Left renal cortex interstitium (tissue), 4 donors: ENCODE data around the gene SLC39A11. TPM values are rescaled to one million over a fixed set of nuclear protein-coding genes. Genes with fewer than 3 reads are reported as not detected.
"Not testable (repeated sequence)": the region's sequence is repeated elsewhere in the genome, so short reads cannot be mapped to it uniquely, and the experiment has no call there.

ENCODE experiments used
- DNase-seq, 4 donors: peaks; one replicate each; pipeline ENCODE4 v3.0.0-alpha.2; 2013; ENCODE audit warnings: low read depth in 4 of 4, low spot score in 2 of 4, missing footprints in 1 of 4
- polyA plus RNA-seq, 4 donors: library from polyadenylated mRNA; unstranded; fragments of 120-200 nt; gene quantifications; one replicate each; pipeline ENCODE4 v1.2.1, GENCODE V29; 2013; ENCODE audit not compliant: insufficient read length in 4 of 4

Gene SLC39A11, protein sequence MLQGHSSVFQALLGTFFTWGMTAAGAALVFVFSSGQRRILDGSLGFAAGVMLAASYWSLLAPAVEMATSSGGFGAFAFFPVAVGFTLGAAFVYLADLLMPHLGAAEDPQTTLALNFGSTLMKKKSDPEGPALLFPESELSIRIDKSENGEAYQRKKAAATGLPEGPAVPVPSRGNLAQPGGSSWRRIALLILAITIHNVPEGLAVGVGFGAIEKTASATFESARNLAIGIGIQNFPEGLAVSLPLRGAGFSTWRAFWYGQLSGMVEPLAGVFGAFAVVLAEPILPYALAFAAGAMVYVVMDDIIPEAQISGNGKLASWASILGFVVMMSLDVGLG
- polyA plus RNA-seq, result 10 to 100 TPM; 23.6 to 28.4 (median 26.0) TPM

DNA sequence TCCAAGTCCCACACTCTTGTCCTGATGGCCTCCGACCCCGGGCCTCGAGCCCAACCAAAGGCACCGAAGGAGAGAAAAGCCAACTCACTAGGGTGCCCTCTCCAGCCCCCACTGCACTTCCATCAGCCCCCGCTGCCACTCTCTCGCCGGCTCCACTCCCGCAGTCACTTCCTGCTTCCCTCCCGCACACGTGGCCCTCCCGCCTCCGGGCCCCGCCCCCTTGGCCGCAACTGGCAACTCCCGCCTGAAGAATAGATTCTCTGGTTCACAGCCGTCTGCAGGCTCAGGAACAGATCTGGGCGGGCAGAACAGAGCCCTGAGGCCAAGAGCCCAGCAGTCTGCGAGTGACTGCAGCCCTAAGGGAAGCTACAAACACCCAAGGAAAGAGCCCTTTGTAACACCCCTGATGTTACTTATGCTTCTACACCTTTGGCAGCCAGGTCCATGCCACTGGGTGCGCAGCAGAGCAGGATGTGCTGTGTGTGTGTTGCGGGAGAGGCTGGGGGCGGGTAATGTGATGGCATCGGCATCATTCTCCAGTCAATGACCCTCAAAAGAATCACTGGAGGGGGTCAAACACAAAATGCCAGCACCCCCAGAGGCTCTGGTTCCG is at the start of gene SLC39A11:
TSS of gene SLC39A11 (minus strand) at position 166 of the 613 bp plus-strand sequence. CDS start 3,924 bp downstream, outside the sequence.
- DNase-seq, result peak; percentile 59 to 86 (median 76)

DNA sequence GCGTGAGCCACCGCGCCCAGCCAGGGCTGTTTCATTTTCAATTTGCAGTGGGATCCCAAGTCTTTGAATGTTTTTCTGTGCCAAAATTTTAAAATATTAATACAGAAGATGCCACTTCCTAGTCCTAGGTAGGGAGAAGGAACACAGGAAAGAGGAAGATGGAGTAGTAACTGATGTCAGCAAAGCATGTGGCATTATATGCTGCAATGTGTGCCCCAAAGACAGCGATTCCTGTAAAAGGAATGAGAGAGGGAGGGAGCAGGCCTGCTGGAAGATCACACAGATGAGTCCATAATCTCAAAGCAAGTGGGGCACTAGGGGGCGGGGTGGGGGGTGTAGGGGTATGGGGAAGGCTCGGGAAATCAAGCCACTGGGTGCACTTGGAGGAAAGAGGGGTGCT is 48.9 kb upstream of the SLC39A11 start:
- DNase-seq, result no peak

DNA sequence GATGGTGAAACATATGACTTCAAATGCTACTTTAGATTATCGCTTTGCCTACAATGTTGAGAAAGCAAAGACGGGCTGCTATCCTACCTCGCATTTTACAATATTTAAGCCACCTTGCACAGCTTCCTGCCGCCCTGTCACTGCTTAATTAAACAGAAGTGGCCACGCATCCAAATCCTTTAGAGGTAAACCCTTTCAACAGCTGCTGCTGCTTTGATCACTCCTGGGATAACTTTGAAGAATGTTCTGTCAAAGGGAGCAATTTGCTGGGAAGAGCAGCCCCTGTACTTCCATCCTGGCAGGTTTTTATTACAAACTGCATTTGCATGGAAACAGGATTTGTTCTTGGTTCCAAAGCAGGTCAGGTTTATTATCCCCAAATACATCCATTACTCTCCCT is 48.1 kb upstream of the SLC39A11 start:
- DNase-seq, result no peak

DNA sequence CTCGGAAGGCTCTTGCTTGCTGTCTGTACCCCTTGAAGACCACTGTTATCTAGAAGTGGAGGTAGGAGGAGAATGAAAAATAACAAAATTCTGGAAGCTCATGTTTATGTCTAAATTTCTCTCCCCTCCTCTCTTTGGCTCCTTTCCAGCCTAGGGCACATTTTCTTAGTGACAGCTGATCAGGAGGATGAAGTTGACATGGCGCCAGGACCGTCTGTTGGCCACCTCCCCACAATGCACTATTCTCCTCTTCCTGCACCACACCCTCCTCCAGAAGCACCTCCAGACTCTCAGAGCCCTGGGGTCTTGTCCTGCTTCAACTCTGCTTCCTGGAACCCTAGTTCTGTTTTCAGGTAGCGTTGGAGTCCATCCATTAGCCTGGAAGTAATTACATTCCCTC is 46.8 kb upstream of the SLC39A11 start:
- DNase-seq, result no peak

DNA sequence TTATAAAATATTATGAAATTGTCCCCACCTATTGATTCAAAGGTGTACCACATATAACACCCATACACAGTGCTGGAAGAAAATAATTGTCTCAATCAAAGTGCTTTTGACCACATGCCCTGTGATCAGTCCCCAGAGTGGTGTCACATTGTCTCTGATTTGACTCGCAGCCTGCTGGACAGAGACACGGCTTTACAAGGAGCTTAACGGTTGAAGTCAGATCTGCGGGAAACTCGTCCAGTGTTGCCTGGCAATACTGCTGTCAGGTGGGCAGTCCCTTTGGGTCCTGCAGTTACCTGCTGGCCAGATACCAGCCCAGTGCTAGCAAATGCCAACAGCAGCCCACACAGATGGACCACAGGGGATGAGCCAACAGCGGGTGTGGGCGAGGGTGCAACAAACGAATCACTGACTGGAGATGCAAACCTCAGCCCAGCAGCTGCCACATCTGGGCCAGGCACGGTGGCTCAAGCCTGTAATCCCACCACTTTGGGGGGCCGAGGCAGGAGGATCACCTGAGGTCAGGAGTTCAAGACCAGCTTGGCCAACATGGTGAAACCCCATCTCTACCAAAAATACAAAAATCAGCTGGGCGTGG is 46.2 kb upstream of the SLC39A11 start:
- no peak for DNase-seq

DNA sequence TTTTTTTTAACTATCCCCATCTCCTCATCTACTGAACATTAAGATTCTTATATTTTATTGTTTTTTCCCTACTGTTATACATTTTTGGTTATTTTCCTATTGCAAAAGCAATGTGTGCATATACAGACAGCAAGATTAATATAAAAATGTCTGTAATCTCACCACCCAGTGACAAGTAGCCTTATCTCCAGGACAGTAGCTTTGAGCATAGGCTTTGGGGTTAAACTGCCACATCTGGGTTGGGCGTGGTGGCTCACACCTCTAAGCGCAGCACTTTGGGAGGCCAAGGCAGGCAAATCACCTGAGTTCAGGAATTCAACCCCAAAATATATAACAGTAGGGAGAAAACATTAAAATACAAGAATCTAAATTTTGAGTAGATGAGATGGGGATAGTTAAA is 44.9 kb upstream of the SLC39A11 start:
- no peak for DNase-seq

DNA sequence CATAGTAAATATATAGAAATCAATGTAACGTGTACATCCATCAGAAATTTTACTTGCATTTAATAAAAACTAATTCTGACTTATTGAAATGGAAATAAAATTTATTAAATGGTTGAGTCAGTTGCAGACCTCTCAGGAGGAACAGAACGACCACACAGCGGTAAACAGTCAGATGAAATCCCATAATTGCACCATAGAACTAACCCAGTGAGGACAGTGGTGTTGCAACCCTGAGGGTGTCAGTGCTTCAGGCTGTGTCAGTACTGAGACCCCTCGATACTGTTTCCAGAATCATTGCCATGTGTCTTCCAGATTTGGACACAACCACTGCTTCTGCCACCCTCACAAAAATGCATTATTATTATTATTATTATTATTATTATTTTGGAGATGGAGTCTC is 43.3 kb upstream of the SLC39A11 start:
- DNase-seq, result no peak

DNA sequence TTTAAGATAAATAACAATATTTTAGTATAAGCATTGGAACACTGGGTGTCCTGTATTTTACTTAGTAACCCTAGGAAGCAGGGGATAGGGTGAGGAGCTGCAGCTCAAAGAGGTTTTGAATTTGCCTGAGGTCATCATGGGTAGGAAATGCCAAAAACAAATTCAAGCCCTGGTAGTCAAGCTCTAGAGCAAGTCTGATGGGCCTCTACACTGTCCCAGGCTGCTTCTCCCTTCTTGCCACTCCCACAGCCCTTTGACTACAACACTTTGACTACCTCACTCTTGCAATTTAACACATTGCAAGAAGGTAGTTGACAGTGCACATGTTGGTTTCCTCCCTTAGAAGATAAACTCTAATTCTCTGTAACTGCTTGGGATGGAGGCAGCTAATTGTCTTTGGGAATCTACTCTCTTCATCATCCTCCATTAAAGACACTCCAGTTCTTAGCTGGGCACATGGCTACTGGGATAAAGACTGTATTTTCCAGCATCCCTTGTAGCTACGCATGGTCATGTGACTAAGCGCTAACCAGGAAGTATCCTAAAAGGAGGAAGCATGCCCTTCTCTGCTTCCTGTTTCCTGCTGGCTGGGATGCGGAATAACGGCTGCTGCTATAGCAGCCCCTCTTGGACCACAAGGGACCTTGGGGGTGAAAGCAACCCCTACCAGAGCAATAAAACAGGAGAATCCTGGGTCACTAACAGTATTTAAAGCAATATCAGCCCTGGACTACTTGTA is 41.6 kb upstream of the SLC39A11 start:
- DNase-seq, result no peak

DNA sequence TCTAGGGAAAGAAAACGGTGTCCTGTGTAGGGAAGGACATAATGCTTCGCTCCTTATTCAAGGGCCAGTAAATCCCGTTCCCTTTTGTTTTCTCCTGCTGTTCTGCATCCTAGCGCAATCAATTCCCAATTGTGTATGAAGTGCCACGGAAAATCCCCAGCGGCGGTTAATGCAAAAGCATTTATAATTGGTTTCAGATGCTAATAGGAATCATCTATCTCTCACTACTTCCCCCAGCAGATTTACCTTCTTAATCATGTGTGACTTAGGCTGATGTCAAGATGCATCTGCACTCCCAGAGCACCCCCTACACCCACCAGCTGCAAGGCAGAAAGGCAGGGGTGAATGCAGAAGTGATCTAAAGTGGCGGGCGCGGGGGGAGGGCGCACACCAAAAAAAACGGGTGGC is 39.6 kb upstream of the SLC39A11 start:
- DNase-seq, result no peak

DNA sequence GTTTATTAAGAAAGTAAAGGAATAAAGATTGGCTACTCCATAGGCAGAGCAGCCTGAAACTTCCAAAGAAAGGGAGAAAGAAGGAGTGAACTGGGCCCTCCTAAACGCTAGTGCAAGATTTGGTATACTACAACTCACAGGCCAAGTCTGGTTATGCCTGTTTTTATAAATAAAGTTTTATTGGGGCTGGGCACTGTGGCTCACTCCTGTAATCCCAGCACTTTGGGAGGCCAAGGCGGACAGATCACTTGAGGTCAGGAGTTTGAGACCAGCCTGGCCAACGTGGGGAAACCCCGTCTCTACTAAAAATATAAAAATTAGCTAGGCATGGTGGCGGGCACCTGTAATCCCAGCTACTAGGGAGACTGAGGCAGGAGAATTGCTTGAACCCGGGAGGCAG is 39.0 kb upstream of the SLC39A11 start:
- DNase-seq, result not testable (repeated sequence)

DNA sequence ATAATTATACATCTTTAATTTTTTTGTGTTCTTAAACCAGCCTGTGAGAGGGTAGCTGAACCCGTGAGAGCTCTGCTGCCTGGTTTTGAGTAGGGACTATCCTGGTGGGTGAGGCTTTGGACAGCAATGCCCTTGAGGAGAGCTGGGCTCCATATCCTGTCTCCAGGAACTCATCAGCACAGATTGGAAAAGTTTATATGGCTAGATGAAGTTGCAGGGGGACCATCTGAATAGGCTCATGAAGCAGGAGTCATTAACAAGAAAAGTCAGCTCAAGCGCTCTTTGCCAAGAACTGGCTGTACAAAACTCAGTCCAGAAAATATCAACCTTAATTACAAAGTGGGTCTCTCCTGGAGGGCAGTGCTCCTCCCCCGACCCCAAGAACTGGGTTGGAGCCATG is 38.5 kb upstream of the SLC39A11 start:
- DNase-seq, result no peak

DNA sequence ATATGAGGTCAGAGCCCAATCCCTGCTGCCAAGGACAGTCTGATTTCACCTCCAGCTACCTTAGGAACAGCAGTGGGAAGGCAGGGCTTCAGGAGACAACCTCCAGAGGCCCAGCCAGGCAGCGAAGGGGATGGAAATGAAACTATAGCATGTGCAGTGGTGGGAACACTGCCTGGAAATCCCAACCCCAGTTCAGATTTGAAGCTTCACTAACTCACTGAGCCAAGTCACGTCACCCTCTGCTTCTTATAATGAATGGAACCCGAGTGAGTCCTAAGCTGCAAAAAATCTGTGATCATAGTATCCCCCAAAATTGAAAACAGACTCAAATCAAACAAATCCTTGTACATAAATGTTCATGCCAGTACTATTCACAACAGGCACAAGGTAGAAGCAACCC is 36.0 kb upstream of the SLC39A11 start:
- no peak for DNase-seq

DNA sequence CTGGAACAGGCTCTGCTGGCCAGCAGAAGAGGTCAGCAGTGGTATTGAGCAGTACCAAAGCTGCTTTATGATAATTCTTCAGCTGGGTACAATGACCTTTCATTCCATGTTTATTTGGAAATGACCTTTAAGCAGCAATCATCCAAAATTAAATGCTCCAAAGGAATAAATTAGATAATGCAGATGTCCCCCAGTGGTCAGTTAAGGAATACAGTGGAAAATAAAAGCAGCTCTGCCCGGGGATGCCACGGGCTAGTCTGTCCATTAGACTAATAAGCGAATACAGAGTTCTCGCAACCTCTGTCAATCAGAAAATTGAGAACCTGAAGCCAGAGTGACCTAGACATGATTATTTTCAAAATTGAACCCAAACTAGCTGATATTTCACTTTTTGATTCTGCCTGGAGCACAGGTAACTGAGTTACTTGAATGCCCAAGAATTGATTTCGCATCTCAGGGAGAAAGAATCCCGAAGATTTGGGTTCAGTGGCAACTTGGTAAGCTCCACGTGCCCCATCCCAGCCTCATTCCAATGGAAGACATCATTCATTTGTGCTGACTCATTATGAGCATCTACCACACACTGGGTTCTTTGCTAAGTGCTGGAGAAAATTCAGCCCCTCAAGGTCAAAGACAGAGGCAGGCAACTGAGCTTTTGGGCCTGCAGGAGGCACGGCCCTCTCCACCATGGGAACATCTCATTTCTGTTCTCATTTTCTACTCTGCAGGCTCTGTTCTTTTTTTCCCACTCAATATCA is 34.4 kb upstream of the SLC39A11 start:
- no peak for DNase-seq

DNA sequence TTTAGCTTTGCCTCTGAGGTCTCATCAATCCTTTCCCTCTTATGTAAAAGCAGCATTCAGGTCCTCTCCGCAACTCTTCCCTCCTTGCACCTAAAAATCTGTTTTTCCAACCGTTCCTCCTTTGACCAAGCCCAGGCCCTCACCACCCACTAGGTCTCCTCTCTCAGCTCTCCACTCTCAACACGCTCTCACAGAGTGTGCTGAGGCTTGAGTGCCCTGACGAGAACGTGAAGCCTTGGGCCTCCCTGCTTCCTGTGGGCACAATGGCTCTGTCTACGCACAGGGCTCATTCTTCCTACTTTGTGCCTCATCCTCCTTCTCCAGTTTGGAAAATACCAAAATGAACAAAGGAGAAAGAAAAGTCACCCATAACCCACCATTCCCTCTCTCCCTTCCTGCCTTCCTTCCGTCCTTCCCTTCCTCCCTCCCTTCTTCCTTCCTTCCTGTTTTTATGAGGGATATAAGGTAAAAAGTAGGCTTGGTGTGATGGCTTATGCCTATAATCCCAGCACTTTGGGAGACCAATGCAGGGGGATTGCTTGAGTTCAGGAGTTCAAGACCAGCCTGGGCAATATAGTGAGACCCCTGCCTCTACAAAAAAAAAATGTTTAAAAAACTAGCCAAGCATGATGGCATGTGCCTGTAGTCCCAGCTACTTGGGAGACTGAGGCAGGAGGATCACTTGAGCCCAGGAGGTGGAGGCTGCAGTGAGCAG is 31.3 kb upstream of the SLC39A11 start:
- DNase-seq, result no peak

DNA sequence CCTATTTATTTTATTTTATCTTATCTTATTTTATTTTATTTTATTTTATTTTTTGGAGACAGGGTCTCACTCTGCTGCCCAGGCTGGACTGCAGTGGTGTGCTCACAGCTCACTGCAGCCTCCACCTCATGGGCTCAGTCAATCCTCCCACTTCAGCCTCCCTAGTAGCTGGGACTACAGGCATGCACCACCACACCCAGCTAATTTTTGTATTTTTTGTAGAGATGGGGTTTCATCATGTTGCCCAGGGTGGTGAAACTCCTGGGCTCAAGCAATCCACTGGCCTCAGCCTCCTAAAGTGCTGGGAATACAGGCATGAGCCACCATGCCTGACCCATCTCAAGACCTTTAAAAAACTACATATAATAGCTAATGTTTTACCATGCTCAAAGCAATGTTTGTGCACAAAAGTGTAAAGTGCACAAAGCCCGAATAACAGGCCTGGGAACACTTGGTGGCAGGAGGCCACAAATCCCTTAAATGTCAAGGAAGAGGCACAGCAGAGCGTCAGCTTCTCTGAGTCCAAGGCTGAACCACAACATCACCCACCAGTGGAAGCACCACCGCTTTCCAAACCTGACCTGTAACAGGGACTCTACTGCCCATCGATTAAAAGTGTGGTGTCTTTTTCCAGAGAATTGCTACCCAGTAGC is 30.6 kb upstream of the SLC39A11 start:
- no peak for DNase-seq

DNA sequence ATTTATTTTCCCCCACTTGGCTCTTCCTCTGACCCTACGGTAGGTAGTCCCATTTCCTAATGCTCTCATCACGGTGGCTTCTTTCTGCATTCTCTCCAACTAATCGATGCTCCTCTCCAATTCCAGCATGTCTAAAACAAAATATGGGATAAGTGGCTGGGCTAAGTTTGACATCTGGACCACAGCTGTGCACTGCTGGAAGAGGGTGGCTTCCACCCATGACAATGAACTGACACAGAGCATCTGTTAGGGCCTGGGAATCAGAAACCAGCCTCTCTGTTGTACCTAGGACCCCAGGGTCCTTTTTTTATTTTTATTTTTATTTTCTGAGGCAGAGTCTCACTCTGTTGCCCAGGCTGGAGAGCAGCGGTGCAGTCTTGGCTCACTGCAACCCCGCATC is 29.0 kb upstream of the SLC39A11 start:
- no peak for DNase-seq

DNA sequence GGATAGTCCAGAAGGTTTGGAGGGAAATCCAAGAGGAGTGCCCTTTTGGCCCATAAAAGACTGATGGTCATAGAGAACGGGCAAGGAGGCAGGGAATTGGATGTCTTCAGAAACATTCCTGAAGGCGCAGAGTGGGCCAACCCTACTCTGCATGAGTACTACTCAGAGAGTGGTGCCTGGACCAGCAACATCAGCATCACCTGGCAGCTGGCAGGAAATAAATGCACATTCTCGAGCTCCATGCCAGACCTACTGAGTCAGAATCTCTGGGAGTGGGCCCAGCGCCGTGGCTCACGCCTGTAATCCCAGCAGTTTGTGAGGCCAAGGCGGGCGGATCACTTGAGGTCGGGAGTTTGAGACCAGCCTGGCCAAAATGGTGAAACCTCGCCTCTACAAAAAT is 27.1 kb upstream of the SLC39A11 start:
- DNase-seq, result no peak

DNA sequence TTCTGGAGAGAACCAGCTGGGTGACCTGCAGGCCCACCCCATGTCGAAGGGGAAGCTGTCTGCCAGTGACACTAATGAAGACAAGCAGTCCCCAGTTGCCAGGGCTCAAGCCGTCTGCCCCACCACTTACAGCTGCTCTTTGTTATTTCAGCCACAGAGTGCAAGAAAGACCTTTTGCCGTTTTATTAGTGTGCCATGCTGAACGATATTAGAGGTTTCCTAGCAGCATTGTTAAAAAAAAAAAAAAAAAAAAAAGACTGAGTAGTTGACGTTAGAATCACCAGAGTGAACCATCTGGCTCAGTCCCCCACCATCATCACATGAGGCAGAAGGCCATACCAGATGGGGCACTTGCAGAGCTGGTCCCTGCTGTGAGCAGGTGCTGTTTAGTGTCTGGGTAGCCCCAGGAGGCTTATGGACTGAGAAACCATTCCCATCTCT is 26.5 kb upstream of the SLC39A11 start:
- no peak for DNase-seq

DNA sequence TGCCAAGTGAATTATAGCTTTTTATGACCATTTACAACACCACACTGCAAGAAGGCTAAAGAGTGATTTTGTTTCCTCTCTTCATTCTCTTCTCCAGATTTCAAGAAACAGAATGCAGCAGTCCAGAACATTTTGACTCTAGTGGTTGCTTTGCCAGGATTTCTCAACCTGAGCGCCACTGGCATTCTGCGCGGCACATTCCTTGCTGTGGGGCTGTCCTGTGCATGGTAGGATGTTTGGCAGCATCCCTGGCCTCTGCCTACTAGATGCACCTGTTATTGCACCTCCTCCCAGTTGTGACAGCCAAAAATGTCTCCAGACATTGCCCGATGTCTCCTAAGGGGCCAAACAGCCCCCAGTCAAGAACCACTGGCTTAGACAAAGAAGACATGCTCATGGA is 25.7 kb upstream of the SLC39A11 start:
- DNase-seq, result no peak
